GM19035 (cell line): ENCODE measurements around the gene GATC.
"Not testable (repeated sequence)": the region's sequence is repeated elsewhere in the genome, so short reads cannot be mapped to it uniquely, and the experiment has no call there.

Experiments used
- ATAC-seq: cut with Tn5 transposase; IDR thresholded peaks from one replicate; pipeline ENCODE4 v1.9.1; 2021; ENCODE audit not compliant: unreplicated experiment

The GATC gene

DNA sequence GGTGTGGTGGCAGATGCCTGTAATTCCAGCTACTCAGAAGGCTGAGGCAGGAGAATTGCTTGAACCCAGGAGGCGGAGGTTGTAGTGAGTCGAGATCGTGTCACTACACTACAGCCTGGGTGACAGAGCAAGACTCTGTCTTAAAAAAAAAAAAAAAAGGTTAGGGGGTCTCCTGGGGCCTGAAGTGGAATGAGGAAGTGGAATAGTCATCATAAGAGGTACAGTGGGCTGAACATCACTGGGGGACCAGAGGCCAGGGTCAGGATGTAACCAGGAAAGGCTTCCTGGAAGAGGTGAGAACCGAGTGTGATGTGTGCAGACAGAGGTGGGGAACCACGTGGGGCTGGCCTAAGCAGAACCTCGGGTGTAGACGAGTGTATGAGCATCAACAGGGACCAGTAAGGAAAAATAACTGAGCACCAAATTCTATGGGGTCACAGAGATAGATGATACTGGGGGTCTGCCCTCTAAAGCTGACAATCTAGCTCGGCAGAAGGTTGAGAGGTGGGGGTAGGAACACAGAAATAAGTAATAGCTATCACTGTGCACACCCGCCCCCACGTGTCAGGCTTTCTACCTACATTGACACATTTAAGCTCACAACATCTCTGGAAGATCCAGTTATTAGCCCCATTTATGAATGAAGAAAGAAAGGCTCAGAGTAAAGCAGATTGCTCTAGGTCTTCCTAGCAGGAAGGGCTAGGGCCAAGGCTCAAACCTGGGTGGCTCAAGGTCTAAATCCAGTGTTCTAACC is 13.3 kb upstream of the GATC start:
- no peak for ATAC-seq

DNA sequence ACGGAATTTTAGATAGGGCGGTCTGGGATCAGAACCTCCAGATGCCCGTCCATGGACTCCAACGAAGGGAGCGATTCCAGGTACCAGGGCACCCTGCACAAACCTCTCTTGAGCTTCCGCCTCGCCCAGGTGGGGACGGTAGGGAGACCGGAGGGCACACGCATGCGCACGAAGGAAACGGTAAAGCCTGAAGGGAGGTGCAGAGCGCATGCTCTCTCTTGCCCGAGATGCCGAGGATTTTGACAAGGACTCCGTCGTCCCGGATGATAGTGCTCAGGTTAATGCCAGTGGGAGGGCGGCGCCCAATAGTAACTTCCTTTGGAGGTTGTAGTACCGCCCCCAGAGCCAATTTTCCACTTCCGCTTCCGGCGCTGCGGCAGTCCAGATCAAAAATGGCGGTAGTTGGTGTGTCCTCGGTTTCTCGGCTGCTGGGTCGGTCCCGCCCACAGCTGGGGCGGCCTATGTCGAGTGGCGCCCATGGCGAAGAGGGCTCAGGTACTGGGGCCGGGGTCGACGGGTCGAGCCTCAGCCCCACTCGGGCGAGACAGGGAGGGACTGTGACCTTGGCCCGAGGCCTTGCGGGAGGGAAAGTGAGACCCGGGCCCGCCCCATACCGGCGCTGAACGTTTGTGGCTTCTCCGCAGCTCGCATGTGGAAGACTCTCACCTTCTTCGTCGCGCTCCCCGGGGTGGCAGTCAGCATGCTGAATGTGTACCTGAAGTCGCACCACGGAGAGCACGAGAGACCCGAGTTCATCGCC is 8.3 kb upstream of the GATC start, which contains the start of gene COX6A1:
COX6A1 (plus strand) TSS at position 379 of the 760 bp plus-strand sequence; CDS start at position 393, 14 bp downstream.
- ATAC-seq: peak; percentile 93

DNA sequence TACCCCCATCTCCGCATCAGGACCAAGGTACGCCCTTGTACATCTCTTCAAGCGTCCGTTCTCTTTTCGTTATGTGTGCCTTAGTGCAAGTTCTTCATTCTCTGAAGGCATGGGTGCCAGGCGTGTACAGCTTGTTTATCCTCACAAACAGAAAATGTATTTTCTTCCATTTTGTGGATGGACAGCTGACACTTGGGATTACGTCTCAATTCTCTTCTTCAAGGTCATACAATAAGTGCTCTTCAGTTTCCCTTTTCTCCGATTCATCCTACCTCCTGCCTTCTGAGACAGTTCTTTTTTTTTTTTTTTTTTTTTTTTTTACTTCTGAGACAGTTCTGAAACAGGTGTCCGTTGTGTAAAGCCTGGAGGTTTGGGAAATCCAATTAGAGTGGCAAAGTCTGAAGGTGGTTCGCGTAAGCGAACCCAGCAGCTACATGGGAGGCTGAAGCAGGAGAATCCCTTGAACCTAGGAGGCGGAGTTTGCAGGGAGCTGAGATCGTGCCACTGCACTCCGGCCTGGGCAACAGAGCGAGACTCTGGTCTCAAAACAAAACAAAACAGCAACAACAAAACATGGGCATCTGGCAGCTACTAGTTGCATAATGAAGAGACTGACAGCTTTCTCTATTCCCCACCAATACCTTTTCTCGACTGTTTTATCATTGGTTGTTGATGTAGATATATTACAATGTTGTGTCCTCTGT is 7.6 kb upstream of the GATC start:
- ATAC-seq: no peak

DNA sequence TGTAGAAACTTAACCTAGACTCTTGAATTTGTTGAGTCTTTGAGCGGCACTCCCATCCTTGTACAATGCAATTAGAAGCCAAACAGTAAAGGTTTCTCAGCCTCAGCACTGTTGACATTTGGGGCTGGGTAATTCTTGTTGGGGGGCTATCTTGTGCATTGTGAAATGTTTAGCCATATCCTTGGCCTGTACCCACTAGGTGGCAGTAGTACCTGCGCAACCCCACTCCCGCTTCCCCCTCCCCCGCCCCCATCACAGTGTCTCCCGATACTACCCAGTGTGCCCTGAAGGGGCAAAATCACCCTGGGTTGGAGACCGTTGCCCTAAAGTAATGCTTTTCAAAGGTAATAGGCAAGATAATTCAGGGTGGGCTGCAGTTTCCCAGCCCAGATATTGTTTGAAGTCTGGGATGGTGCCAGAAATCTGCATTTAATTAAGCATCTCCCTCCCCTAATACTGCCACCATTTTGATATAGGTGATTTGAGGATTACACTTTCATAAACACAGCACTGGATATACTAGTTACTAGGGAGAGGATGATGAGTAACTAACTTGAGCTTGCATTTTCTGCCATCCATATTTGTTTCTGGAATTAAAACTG is 6.5 kb upstream of the GATC start:
- no peak for ATAC-seq

DNA sequence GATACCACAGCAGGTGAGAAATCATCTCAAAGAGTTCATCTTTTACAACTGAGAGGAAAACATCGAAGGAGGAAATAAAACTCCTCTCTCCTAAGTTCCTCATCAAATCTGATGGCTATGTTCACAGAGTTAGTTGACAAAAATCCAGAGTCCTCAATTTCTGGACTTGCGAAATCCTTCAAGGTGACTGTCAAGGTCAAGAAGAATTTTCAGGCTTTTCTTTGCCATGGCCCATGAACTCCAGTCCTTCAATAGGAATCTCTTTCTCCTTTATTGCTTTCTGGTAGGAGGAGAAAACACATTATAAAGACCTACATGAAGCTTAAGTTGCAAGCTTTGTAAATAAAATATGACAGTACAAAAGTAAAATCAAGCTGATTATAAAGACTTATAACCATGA is 1.6 kb upstream of the GATC start:
- no peak for ATAC-seq

DNA sequence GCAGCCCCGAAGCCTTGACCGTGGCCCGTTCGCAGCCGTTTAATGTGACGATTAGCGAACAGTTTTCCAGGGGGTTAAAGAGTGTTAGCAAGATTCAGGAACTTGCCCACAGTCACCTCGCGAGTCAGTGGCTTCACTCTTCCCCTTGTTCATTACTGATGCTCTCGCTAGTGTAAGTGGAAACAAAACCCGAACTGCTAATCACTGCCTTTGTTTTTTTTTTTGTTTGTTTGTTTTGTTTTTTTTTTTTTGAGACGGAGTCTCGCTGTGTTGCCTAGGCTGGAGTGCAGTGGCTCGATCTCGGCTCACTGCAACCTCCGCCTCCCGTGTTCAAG is 567 bp downstream of the GATC start:
- not testable (repeated sequence) for ATAC-seq

DNA sequence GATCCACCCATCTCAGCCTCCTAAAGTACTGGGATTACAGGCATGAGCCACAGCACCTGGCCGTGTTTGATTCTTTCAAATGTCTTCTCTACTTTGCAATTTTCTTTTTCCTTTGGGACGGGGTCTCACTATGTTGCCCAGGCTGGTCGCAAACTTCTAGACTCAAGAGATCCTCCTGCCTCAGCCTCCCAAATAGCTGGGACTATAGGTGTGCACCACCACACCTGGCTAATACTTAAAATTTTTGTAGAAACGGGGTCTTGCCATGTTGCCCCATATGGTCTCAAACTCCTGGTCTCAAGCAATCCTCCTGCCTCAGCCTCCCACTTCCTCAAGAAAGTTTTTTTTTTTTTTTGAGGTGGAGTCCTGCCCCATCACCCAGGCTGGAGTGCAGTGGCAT is 1.7 kb downstream of the GATC start:
- ATAC-seq: no peak

DNA sequence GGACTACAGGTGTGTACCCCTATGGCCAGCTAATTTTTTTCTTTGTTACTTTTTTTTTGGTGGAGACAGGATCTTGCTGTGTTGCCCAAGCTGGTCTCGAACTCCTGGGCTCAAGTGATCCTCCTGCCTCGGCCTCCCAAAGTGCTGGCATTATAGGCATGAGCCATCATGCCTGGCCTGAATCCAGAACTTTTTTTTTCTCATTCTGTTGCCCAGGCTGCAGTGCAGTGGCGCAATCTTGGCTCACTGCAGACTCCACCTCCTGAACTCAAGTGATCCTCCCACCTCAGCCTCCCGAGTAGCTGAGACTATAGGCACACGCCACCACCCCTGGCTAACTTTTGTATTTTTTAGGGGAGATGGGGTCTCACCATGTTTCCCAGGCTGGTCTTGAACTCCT is 6.3 kb downstream of the GATC start:
- ATAC-seq: not testable (repeated sequence)

DNA sequence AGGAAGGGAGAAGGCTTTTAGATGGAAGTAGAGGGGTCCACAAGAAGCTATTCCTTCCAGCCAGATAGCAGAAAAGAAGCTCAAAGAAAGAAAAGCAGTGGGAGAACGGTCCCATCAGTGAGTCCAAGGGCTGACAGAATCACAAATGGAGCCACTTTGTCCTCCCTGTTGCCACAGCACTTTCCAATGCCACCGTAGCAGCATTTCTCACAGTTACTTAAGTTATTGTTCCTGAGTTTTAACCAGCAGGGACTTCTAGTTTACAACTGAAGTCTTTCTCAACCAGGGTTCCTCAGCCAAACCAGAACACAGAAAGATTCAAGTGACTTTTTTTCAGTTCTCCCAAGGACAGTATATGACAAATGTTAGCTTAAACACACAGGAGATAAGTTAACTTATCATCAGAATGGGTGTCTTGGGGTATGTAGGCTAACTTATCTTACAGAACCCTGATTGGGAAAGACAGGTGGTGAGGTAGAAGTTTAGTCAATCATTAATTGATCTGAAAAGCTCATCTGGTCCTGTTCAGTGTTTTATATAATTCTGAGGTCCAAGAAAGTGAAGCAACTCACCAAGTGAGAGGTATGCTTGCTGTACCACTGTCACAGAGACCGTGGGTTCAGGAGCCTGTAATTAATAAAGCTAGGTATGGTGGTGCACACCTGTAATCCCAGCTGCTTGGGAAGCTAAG is 7.0 kb downstream of the GATC start:
- no peak for ATAC-seq

DNA sequence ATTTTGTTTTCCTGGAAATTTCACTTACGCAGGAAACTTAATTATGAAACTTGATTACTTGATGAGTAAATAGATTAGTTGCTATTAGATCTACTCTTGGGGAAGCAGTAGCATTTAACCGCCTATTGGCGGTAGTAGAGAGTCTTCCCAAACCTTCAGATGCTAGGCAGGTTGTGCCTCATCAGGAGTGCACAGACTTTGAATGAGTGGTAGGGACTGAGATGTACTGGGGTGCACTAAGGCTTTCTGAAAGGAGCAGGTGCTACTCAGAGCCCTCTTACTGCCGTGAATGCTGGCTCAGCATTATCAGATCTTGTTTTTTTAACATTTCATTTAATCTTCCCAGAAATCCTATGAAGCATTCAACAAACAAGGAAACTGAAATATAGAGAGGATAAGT is 7.7 kb downstream of the GATC start:
- no peak for ATAC-seq

DNA sequence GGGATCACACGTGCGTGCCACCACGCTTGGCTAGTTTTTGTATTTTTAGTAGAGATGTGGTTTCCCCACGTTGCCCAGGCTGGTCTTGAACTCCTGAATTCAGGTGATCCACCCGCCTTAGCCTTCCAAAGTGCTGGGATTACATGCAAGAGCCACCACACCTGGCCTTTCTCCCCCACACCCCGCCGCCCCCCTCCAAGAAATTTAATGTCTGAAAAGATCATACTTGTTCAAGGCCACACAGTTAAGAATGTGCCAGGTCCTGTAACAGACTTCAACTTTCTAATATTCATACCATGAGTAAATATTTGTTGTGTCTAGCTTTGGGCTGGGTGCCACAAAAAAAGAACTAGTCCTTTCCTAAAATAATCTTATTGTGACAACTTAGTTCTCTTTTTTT is 9.1 kb downstream of the GATC start:
- ATAC-seq: no peak

DNA sequence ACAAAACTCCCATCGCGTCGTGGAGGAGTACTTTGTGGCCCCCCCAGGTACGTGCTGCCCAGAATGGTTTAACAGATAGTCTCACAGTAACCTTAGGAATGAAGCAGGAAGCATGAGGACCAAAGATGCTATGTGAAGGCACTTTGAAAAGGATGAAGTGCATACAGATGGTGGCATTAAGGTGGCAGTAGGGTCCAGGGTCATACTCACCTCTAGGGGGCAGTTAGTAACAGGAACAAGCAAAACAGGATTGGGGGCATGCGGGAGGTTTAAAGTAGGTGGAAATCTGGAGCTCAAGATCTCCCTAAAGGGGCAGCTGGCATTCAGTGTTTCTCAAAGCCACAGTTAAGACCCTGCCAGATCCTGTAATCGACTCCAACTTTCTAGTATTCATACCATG is 10.9 kb downstream of the GATC start:
- ATAC-seq: no peak

DNA sequence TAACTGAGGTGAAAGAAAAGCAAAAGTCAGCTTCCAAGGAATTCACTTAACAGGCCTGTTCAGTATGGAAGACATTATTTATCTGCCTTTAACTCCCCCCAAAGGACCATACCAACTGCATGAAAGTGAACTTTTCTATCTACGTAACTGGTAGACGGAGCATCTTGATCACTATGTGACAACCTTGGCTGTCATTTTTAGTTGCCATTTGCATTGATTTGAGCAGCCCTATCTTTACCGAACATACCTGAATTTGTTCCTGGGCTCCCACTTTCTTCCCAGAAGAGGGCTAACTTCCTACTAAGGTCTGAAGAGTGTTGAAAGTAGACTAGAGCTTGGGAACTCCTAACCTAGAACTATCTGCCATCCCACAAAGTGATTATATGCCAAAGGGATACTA is 13.9 kb downstream of the GATC start:
- ATAC-seq: no peak

DNA sequence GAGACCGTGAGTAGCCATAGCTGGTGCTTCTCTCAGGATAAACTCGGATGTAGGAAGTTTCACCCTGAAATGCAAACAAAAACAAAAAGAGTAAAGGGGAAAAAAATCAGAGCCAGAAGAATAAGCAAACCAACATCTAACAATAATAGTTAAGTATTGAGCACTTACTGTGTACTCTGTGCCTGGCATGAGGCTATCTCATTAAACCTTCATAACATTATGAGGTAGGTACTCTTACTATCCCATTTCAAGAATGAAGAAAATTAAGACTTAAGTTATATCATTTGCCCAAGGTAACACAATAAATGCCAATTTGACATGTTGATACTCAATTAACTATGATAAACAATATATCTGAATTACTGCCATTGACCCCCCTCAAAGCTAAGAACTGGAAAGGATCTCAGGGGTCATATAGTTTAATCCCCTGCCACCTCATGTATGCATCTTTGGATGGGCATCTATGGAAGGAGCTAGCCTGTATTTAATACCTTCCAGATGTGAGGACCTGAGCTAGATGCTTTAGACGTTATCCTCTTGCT is 15.9 kb downstream of the GATC start:
- no peak for ATAC-seq

DNA sequence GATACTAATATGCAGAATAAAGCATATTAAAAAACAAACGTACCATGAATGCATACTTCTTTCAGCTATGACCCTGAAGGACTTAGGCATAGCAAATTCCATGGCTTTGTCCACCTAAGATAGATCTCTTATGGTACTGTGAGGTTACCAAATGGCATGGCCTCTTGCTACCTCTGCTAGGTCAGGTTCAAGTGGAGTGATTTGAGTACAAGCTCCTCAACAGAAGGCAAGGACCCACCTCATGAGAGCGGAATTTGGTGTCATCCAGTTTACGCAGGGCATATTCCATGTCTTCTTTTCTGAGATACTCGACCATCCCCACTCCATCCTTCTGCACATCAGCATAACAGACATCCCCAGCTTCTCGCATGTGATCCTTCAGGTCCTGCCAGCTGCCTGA is 17.5 kb downstream of the GATC start:
- ATAC-seq: no peak

DNA sequence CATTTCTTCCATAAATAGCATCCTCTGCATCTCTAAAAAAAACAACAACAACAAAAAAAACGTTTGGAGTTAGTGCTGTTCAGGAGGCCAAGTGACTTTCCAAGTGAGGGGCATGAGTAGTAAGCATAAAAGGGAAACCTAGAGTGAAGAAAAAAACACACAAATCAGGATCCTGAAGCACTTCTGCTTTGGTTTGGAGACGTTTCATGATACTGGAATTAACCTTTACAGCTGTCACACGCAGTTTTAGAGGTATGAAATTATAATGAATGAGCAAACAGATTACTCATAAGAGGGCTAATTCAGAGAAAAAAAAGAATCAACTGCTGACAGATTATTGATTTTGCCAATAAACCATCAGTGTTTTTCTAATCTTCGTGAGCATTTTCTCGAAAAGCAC is 19.5 kb downstream of the GATC start:
- ATAC-seq: no peak

DNA sequence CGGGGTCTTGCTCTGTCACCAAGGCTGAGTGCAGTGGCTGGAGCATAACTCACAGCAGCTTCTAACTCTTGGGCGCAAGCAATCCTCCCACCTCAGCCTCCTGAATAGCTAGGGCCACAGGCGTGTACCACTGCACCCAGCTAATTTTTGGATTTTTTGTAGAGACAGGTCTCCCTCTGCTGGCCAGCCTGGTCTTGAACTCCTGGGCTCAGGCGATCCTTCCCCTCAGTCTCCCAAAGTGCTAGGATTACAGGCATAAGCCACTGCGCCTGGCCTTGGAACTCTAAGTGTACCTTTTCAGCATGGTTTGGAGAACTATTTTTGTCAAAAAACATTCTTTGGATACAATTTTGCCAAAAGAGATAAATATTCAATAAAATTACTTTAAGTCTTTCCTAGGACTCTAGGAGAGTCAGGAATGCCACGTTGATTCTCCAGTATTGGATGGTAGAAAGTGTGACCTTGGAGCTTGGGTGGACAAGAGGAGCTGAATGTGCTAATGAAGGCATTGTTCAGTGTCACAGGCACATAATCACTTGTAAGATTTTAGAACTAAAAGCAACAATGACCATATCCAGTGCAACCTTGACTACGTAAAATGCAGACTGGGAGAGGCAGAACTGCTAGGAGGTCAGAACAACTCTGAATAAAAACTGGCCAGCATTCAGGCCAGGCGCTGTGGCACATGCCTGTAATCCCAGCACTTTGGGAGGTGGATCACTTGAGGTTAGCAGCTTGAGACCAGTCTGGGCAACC is 20.5 kb downstream of the GATC start:
- ATAC-seq: no peak

DNA sequence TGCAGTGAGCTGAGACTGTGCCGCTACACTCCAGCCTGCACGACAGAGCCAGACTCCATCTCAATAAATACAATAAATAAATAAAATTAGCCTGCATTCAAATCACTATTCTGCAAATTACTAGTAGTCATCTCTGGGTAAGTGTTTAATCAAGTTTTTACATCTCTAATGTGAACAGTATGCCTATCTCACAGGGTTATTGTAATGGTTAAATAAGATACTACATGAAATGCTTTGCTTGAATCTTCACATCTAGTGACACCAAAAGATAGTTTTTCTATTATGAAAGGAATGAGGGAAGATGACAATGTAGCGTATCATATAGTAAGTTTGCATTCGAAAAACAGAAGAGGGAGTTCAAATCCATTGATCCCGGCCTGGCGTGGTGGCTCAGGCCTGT is 21.2 kb downstream of the GATC start:
- no peak for ATAC-seq

DNA sequence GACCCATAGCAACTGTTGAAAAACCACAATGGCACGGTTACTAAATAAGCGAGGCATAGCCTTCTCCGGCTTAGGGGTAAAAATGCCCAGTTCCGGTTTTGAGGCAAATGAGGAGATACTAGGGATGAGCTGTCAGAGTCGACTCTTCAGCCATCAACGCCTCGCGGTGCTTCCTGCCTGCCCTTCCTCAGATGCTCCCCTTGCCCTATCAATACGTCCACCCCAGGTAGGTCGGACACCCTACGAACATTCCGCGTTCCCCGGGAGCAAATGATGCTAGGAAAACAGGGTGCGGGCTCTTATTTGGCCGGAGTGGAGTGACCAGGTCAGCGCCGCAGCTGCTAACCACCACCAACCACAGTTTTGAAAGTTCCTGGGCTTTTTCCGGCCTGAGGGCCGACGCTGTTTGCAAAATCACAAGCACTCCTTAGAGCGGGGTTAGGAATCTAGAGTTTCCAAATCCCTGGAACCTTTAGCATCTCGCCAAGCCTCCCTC is 22.1 kb downstream of the GATC start:
- no peak for ATAC-seq
